Cardiac fibroblast (primary cell): ENCODE measurements around the gene MBTPS1.

Experiments used
- DNase-seq, 2 donors: peaks; one replicate each; pipeline versions ENCODE4 v3.0.0 to v3.0.0-alpha.2; 2010; ENCODE audit warnings: low read depth in 2 of 2
- H3K4me3 ChIP-seq, 2 donors: replicated peaks in 1 of 2; 1 replicate in 1 of 2; 2 replicates in 1 of 2; pipeline ENCODE4 v1.5.1; 2011; ENCODE audit warnings: low read depth in 2 of 2, low read length in 2 of 2, mild to moderate bottlenecking in 2 of 2, moderate library complexity in 1 of 2
- CTCF ChIP-seq: IDR thresholded peaks from one replicate; pipeline ENCODE4 v1.5.1; 2011; ENCODE audit warnings: low read depth, mild to moderate bottlenecking, low read length, inconsistent platforms

Gene MBTPS1

GRCh38 chr16:84086341-84086740 lies 30.4 kb downstream of the MBTPS1 start:
- no peak for DNase-seq
- TF ChIP-seq CTCF = no peak
- no peak overlapping the region for H3K4me3 ChIP-seq

GRCh38 chr16:84085773-84086172 lies 31.0 kb downstream of the MBTPS1 start:
- H3K4me3 ChIP-seq = no peak overlapping the region
- no peak for TF ChIP-seq CTCF
- DNase-seq = no peak

GRCh38 chr16:84085271-84085667 lies 31.5 kb downstream of the MBTPS1 start:
- TF ChIP-seq CTCF = no peak
- H3K4me3 ChIP-seq = no peak overlapping the region
- no peak for DNase-seq

- TF ChIP-seq CTCF = peak; percentile 68
- DNase-seq = peak; percentile 72 to 74
- H3K4me3 ChIP-seq = no peak overlapping the region
Measured at GRCh38 chr16:84084570-84085270, 32.0 kb downstream of the MBTPS1 start.

- TF ChIP-seq CTCF = no peak
- no peak overlapping the region for H3K4me3 ChIP-seq
- DNase-seq = no peak
Measured at GRCh38 chr16:84082835-84083569, 33.7 kb downstream of the MBTPS1 start.

- DNase-seq = no peak
- H3K4me3 ChIP-seq = no peak overlapping the region
- TF ChIP-seq CTCF = no peak
Measured at GRCh38 chr16:84082110-84082509, 34.6 kb downstream of the MBTPS1 start.
